GM13976 (cell line): Measurements from ENCODE around the gene PLEKHO2.
A peak's percentile ranks its signal among the peaks of the same experiment; 100 is the strongest.

Source experiments
- DNase-seq: peaks from one replicate; pipeline ENCODE4 v3.0.0; 2012; ENCODE audit warnings: low spot score
- in situ Hi-C: fragments of 300-500 bp; cut with MboI; formaldehyde crosslinking; loops from one replicate; pipeline ENCODE4 v1.12.0; 2022; ENCODE audit warnings: low sequenced_read_pairs, mixed read lengths, inconsistent platforms; ENCODE audit not compliant: unreplicated experiment
- TF ChIP-seq, protein P1 (sequence below): IDR thresholded peaks from 2 replicates; pipeline ENCODE4 v1.5.1; 2012; ENCODE audit warnings: borderline replicate concordance, mild to moderate bottlenecking; ENCODE audit not compliant: insufficient read depth; ENCODE audit errors: extremely low read depth, missing control alignments, control extremely low read depth

The PLEKHO2 gene

DNA sequence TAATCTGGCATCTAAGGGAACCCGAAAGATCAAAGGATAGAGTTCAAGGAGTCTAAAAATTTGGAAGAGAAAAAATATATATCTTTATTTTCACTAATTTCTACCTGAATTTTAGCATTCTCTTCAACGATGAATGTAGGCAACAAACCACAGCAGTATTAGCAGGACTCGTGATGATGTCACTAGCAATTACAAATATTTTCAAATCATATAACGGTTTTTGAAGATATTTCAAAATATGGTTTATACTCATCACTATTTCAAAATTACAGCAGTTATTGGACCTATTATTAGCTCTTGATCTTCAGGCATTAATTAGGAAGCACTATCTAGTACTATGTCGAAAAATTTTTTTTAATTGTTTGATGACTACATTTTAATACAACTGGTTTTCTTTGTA, 43.0 kb downstream of the PLEKHO2 start:
- TF ChIP-seq, protein P1, sequence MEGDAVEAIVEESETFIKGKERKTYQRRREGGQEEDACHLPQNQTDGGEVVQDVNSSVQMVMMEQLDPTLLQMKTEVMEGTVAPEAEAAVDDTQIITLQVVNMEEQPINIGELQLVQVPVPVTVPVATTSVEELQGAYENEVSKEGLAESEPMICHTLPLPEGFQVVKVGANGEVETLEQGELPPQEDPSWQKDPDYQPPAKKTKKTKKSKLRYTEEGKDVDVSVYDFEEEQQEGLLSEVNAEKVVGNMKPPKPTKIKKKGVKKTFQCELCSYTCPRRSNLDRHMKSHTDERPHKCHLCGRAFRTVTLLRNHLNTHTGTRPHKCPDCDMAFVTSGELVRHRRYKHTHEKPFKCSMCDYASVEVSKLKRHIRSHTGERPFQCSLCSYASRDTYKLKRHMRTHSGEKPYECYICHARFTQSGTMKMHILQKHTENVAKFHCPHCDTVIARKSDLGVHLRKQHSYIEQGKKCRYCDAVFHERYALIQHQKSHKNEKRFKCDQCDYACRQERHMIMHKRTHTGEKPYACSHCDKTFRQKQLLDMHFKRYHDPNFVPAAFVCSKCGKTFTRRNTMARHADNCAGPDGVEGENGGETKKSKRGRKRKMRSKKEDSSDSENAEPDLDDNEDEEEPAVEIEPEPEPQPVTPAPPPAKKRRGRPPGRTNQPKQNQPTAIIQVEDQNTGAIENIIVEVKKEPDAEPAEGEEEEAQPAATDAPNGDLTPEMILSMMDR: no peak
- in situ Hi-C loops: no loop called here
- DNase-seq: no peak

DNA sequence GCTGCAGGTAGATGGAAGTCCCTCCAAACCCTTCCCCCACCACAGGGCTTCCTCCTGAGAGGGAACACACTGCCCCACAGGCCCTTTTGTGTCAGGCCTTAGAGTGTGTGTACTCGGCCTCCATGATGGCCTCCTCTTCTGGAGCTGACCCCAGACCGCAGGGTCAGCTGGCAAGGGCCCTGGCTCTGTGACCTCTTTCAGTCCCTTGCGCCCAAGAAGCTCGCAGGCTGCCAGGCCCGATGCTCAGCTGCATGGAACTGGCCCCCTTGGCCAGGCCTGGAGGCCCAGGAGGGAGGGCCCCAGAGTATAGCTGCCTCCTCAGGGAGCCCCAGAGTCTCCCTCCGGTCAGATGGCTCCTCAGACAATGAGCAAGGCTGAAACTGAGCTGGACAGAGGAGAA, 46.6 kb downstream of the PLEKHO2 start:
- TF ChIP-seq, protein P1: no peak
- in situ Hi-C loops: no loop called here
- no peak for DNase-seq

DNA sequence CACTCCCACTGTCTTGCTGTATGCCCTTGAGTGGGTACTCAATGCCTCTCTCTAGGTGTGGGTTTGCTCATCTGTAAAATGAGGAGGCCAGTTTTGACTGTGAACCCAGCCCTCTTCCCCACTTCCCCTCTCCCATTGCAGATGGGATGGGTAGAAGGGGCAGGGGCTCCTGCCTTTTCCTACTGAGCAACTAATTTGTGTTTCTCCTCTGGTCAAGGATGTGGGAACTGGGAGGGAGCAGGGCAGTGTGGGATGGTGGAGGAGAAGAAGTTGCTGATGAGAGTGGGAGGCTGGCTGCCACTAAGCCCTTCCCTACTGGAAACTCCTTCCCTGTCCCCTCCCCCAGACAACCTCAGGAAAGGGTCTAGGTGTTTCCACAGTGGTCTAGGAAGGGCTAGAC, 49.8 kb downstream of the PLEKHO2 start:
- in situ Hi-C loops: no loop called here
- DNase-seq: no peak
- TF ChIP-seq, protein P1: no peak

DNA sequence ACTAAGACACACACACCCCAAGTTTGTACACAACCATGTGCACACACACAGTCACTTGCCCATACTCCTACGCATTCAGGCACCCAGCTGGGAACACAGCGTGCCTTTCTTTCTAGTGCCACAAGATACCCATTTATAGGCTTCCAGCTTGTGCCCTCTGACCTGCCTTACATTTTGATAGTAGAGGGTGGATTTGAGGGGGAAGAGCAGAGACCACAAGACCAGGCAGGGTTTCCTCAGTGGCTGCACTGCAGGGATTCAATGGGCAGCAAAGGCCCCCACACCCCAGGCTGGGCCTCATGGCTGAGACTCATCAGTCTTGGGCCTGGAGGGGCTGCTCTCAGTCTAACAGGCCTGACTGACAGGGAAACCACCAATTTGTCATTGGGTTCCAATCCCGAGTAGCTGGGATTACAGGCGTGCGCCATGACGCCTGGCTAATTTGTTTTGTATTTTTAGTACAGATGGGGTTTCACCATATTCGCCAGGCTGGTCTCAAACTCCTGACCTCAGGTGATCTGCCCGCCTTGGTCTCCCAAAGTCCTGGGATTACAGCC, 51.2 kb downstream of the PLEKHO2 start:
- no peak for DNase-seq
- TF ChIP-seq, protein P1: no peak
- in situ Hi-C loops: no loop called here

DNA sequence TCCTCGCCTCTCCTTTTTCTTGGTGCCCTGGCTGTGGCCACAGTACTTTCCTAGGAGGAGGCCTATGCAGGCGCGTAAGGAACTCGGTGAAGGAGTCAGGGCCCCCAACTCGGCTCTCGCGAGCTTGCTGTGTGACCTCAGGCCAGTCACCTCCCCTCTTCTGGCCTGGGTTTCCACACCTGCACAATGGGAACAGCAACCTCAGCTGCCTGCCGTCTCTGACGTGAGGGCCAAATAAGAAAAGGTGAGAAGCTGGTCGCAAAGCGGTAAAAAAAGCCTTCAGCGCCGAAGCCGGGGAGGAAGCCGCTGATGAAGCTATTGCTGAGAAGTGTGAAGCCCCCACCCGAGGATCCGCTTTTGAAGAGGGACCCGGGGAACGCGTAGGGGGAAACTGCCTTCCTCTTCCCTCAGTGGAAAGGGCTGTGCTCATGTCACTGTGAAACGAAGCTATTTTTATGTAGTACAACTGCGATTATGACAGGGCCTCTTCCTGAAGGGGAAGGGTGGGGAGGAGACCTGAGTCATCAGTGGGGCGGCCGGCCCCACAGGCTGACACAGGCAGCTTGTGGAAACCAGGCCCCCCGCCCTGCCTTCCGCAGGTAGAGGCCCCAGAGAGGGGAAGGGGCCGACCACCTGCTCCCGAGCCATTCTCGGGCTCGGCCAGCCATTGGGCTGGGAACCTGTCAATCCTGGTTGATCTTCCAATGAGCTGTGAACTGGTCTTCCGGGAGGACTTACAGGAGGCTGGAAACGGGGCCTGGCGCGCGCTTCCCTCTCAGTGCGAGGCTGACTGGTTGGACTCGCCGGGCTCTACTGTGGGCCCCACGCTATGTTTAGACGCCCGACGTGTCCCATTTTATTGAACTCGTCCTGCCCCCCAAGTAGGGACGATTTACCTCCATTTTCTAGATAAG, 52.0 kb downstream of the PLEKHO2 start:
- TF ChIP-seq, protein P1: no peak
- in situ Hi-C loops: no loop called here
- peak; percentile 94 for DNase-seq

DNA sequence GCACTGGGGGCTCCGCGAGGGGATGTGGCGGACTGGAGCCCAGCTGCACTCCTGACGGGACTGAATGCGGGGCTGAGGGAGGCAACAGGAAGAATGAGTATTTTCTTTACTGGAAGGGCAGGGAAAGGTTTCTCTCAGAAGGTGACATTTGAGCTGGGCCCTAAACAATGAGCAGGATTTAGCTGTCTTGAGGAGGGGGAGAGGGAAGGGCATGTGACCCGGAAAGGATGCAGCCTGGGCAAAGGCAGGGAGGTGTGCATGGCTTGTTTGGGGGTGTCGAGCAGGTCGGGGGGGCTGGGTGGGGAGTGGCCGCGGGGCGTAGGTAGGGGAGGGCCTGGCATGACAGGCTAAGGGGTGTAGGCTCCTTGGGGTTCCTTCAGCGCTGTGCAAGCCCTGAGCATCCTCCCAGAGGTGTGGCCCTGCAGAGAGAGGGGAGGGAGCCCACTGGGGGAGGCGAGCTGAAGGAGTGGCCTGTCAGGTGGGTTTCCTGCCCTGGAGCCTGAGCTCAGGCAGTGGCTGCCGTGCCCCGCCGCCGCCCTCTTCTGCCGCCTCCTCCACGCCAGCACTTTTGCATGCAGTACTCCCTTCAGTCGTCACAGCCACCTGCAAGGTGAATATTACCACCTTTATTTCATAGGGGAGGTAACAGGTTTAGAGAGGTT, 52.8 kb downstream of the PLEKHO2 start:
- DNase-seq: peak; percentile 81
- in situ Hi-C loops: no loop called here

More for the DNA sequence above, 52.8 kb downstream of the PLEKHO2 start:
- TF ChIP-seq, protein P1: peak; percentile 14
